ENCODE data around the gene SHISA4.

The SHISA4 gene

GRCh38 chr1:201881617-201882016, 7.1 kb upstream of the SHISA4 start:
- no peak for DNase-seq (ENCODE audit: low spot score)

GRCh38 chr1:201882665-201883132, 6.0 kb upstream of the SHISA4 start:
- DNase-seq (ENCODE audit: low spot score) = no peak

GRCh38 chr1:201883266-201883665, 5.4 kb upstream of the SHISA4 start:
- DNase-seq (ENCODE audit: low spot score) = no peak

GRCh38 chr1:201883786-201884185, 4.9 kb upstream of the SHISA4 start:
- DNase-seq (ENCODE audit: low spot score) = no peak

GRCh38 chr1:201884425-201884824, 4.3 kb upstream of the SHISA4 start:
- DNase-seq (ENCODE audit: low spot score) = no peak

- DNase-seq (ENCODE audit: low spot score) = no peak
Observed at GRCh38 chr1:201885531-201886075, 3.1 kb upstream of the SHISA4 start.

GRCh38 chr1:201886103-201886885, 2.4 kb upstream of the SHISA4 start:
- DNase-seq (ENCODE audit: low spot score) = no peak

- DNase-seq (ENCODE audit: low spot score) = peak; percentile 45
Observed at GRCh38 chr1:201887116-201887866, 1.4 kb upstream of the SHISA4 start.

- DNase-seq (ENCODE audit: low spot score) = peak; percentile 31
Observed at GRCh38 chr1:201889090-201889968, 631 bp downstream of the SHISA4 start.

GRCh38 chr1:201890223-201890622, 1.5 kb downstream of the SHISA4 start:
- DNase-seq (ENCODE audit: low spot score) = no peak

GRCh38 chr1:201890806-201891450, 2.2 kb downstream of the SHISA4 start:
- no peak for DNase-seq (ENCODE audit: low spot score)

- no peak for DNase-seq (ENCODE audit: low spot score)
Observed at GRCh38 chr1:201891451-201892045, 2.9 kb downstream of the SHISA4 start.

- no peak for DNase-seq (ENCODE audit: low spot score)
Observed at GRCh38 chr1:201892211-201892610, 3.5 kb downstream of the SHISA4 start.

GRCh38 chr1:201893431-201893830, 4.7 kb downstream of the SHISA4 start:
- DNase-seq (ENCODE audit: low spot score) = no peak

- no peak for DNase-seq (ENCODE audit: low spot score)
Observed at GRCh38 chr1:201894343-201895119, 5.8 kb downstream of the SHISA4 start.

- no peak for DNase-seq (ENCODE audit: low spot score)
Observed at GRCh38 chr1:201895120-201895665, 6.5 kb downstream of the SHISA4 start.

GRCh38 chr1:201895913-201896807, 7.5 kb downstream of the SHISA4 start:
- DNase-seq (ENCODE audit: low spot score) = peak; percentile 73

- no peak for DNase-seq (ENCODE audit: low spot score)
Observed at GRCh38 chr1:201896951-201897391, 8.3 kb downstream of the SHISA4 start.
